GM23338 (cell line): ENCODE data around the gene RASL10B. TPM values are rescaled to one million over a fixed set of nuclear protein-coding genes. Genes with fewer than 3 reads are reported as not detected.

Experiments
- ATAC-seq: fragments of 200-7000 bp; cut with Tn5 transposase; 3 replicates; pipeline ENCODE4 v1.9.1; 2020
- DNase-seq: peaks from one replicate; pipeline ENCODE4 v3.0.0-alpha.2; 2015; ENCODE audit warnings: low spot score
- H2AFZ ChIP-seq: fragments of 200-600 bp; sonication (generic); 2 replicates; pipeline ENCODE4 v1.8.0; 2016; ENCODE audit warnings: antibody characterized with exemption, mild to moderate bottlenecking, moderate library complexity
- H3F3A ChIP-seq: fragments of 200-600 bp; sonication (generic); replicated peaks from 2 replicates; pipeline ENCODE4 v1.8.0; 2017; ENCODE audit warnings: antibody characterized with exemption, mixed run types, low read depth
- H3K27ac ChIP-seq: fragments of 200-600 bp; sonication (generic); 2 replicates; pipeline ENCODE4 v1.6.1; 2016; ENCODE audit warnings: low read depth
- H3K27me3 ChIP-seq: fragments of 200-600 bp; sonication (generic); 2 replicates; pipeline ENCODE4 v1.8.0; 2016; ENCODE audit warnings: mild to moderate bottlenecking, mixed run types, moderate library complexity; ENCODE audit not compliant: insufficient read depth
- H3K36me3 ChIP-seq: fragments of 200-600 bp; sonication (generic); 2 replicates; pipeline ENCODE4 v1.8.0; 2016; ENCODE audit warnings: mild to moderate bottlenecking; ENCODE audit not compliant: insufficient read depth
- H3K4me1 ChIP-seq: fragments of 200-600 bp; sonication (generic); 2 replicates; pipeline ENCODE4 v1.8.0; 2016; ENCODE audit warnings: mild to moderate bottlenecking, moderate library complexity; ENCODE audit not compliant: insufficient read depth
- H3K4me2 ChIP-seq: fragments of 200-600 bp; sonication (generic); 2 replicates; pipeline ENCODE4 v1.7.1; 2017; ENCODE audit warnings: mixed run types
- H3K4me3 ChIP-seq: fragments of 200-600 bp; sonication (generic); 2 replicates; pipeline ENCODE4 v1.6.1; 2016; ENCODE audit warnings: mixed run types
- H3K79me2 ChIP-seq: fragments of 200-600 bp; sonication (generic); replicated peaks from 2 replicates; pipeline ENCODE4 v1.8.0; 2017; ENCODE audit warnings: mild to moderate bottlenecking; ENCODE audit not compliant: insufficient read depth
- H3K9me2 ChIP-seq: fragments of 200-600 bp; sonication (generic); 2 replicates; pipeline ENCODE4 v1.8.0; 2017; ENCODE audit not compliant: insufficient read depth
- H4K20me1 ChIP-seq: fragments of 200-600 bp; sonication (generic); replicated peaks from 2 replicates; pipeline ENCODE4 v1.8.0; 2017; ENCODE audit warnings: mild to moderate bottlenecking; ENCODE audit not compliant: insufficient read depth
- H3K27ac Mint-ChIP-seq: 2 replicates; pipeline ENCODE4 v1.8.0; 2020; ENCODE audit warnings: inconsistent platforms, mild to moderate bottlenecking, moderate library complexity, mixed read lengths
- H3K27me3 Mint-ChIP-seq: 3 replicates; pipeline ENCODE4 v1.8.0; 2022; ENCODE audit warnings: low read depth, mild to moderate bottlenecking, moderate library complexity, mixed read lengths, inconsistent platforms; ENCODE audit not compliant: insufficient read depth, poor library complexity
- H3K36me3 Mint-ChIP-seq: 3 replicates; pipeline ENCODE4 v1.8.0; 2021; ENCODE audit warnings: low read depth, mild to moderate bottlenecking, inconsistent platforms, moderate library complexity, mixed read lengths
- H3K4me1 Mint-ChIP-seq: 3 replicates; pipeline ENCODE4 v1.8.0; 2020; ENCODE audit warnings: mild to moderate bottlenecking, inconsistent platforms, mixed read lengths
- H3K4me3 Mint-ChIP-seq: 3 replicates; pipeline ENCODE4 v1.8.0; 2021; ENCODE audit warnings: moderate library complexity, mild to moderate bottlenecking, inconsistent platforms, mixed read lengths
- H3K9me3 Mint-ChIP-seq: 3 replicates; pipeline ENCODE4 v1.8.0; 2020; ENCODE audit warnings: moderate library complexity, mild to moderate bottlenecking, inconsistent platforms, mixed read lengths
- CREB1 ChIP-seq: fragments of 250-450 bp; sonication (Bioruptor Pico); IDR thresholded peaks from 2 replicates; pipeline ENCODE4 v1.5.0; 2020; ENCODE audit warnings: low read depth, mild to moderate bottlenecking, moderate library complexity
- CTCF ChIP-seq, 2 experiments: fragments of 200-600 bp in 1 of 2; sonication (generic) in 1 of 2; conservative IDR thresholded peaks; 2 replicates each; pipeline versions ENCODE4 v1.5.1 to v1.6.1; 2016 to 2017; ENCODE audit warnings: antibody characterized with exemption in 2 of 2, low read depth in 2 of 2, mild to moderate bottlenecking in 2 of 2, moderate library complexity in 1 of 2
- ETS1 ChIP-seq: IDR thresholded peaks from 2 replicates; pipeline ENCODE4 v1.6.1; 2016; ENCODE audit warnings: antibody characterized with exemption
- EZH2phosphoT487 ChIP-seq: fragments of 200-600 bp; sonication (generic); IDR thresholded peaks from one replicate; pipeline ENCODE4 v1.8.1; 2018; ENCODE audit warnings: antibody characterized with exemption; ENCODE audit not compliant: unreplicated experiment
- JUNB ChIP-seq: IDR thresholded peaks from one replicate; pipeline ENCODE4 v1.6.1; 2016; ENCODE audit warnings: antibody characterized with exemption; ENCODE audit not compliant: unreplicated experiment
- POLR2AphosphoS5 ChIP-seq: IDR thresholded peaks from 2 replicates; pipeline ENCODE4 v1.6.1; 2016; ENCODE audit warnings: antibody characterized with exemption, low read depth
- REST ChIP-seq: IDR thresholded peaks from one replicate; pipeline ENCODE4 v1.6.1; 2018; ENCODE audit warnings: antibody characterized with exemption; ENCODE audit not compliant: unreplicated experiment
- STAT1 ChIP-seq: IDR thresholded peaks from one replicate; pipeline ENCODE4 v1.6.1; 2016; ENCODE audit warnings: antibody characterized with exemption; ENCODE audit not compliant: unreplicated experiment
- ZNF114 ChIP-seq: fragments of 250-450 bp; sonication (Bioruptor Pico); IDR thresholded peaks from 2 replicates; pipeline ENCODE4 v1.5.0; 2020; ENCODE audit warnings: mild to moderate bottlenecking, moderate library complexity
- ZNF331 ChIP-seq: fragments of 250-450 bp; sonication (Bioruptor Pico); IDR thresholded peaks from 2 replicates; pipeline ENCODE4 v1.5.0; 2020; ENCODE audit warnings: low read depth, mild to moderate bottlenecking, moderate library complexity
- ZNF462 ChIP-seq: fragments of 250-450 bp; sonication (Bioruptor Pico); IDR thresholded peaks from 2 replicates; pipeline ENCODE4 v1.5.0; 2020; ENCODE audit warnings: mild to moderate bottlenecking, moderate library complexity
- polyA plus RNA-seq: library from polyadenylated mRNA; unstranded; fragments of >200 nt; fragmentation: Nextera tagmentation; extraction: Ambion mirVana; gene quantifications from 2 replicates; pipeline ENCODE4 v1.2.1, GENCODE V29; 2016
- total RNA-seq: library from RNA; depleted of rRNA; stranded (reverse); fragments of >200 nt; shearing (Covaris generic); gene quantifications from 2 replicates; pipeline ENCODE4 v1.2.3, GENCODE V29; 2014

RASL10B gene
- total and polyA plus RNA-seq, 2 experiments from 2014 or later, result 7.1 to 26.2 TPM

- TF ChIP-seq JUNB, result no peak
- no peak for TF ChIP-seq REST
Observed at GRCh38 chr17:35731917-35732805, 722 bp downstream of the RASL10B start (continued).

- Mint-ChIP-seq H3K36me3 (no peaks in the 10 kb centered on the region; the same call in 2 of the 3 replicates), H3K9me3 (no peaks in the 10 kb centered on the region), H3K27ac (no peak overlapping the region), H3K4me1 (peaks cover 31% of the 10 kb centered on the region), H3K4me3 (peak overlapping the region; percentile 91), H3K27me3 (peaks cover 15% of the 10 kb centered on the region)
- Histone ChIP-seq H3K79me2 (no peaks in the 10 kb centered on the region), H3K4me3 (peak overlapping the region; percentile 89), H3F3A (0 out of 2 replicates have a peak, but pooled peaks cover 3% of the 10 kb centered on the region), H4K20me1 (no peaks in the 10 kb centered on the region; the same call in 1 of the 2 replicates), H3K27ac (no peak overlapping the region), H3K9me2 (no peaks in the 10 kb centered on the region), H3K4me1 (peaks cover 26% of the 10 kb centered on the region), H3K36me3 (no peaks in the 10 kb centered on the region), H3K27me3 (peaks cover 13% of the 10 kb centered on the region), H2AFZ (no peak overlapping the region), H3K4me2 (peak overlapping the region; percentile 93)
- DNase-seq (peak; percentile 39), ATAC-seq (no peak)
- TF ChIP-seq ZNF331 (CRISPR knock-in tag), result no peak
- no peak for TF ChIP-seq POLR2AphosphoS5
- TF ChIP-seq ZNF462, result no peak
- TF ChIP-seq CREB1 (CRISPR knock-in tag), result no peak
- no peak for TF ChIP-seq STAT1
- no peak for TF ChIP-seq CTCF (conservative IDR thresholded peaks at IDR 0.05; ENCODE audit: low read depth in 2 of 2)
- no peak for TF ChIP-seq ZNF114 (CRISPR knock-in tag)
- no peak for TF ChIP-seq ETS1
- TF ChIP-seq EZH2phosphoT487, result no peak
Observed at GRCh38 chr17:35732806-35733136, 1.3 kb downstream of the RASL10B start.
